Lower lobe of right lung (tissue), 2 donors: ENCODE results near the gene TMEM156. TPM values are rescaled to one million over a fixed set of nuclear protein-coding genes. Genes with fewer than 3 reads are reported as not detected.

Experiments
- ATAC-seq, 2 donors: fragments of 200-7000 bp; cut with Tn5 transposase; one replicate each; pipeline ENCODE4 v1.9.1; 2020 to 2022; ENCODE audit warnings: mild to moderate bottlenecking in 2 of 2, moderate library complexity in 2 of 2
- DNase-seq: peaks from one replicate; pipeline ENCODE4 v3.0.0-alpha.2; 2020
- H3K27ac ChIP-seq: fragments of 200-600 bp; one replicate; pipeline ENCODE4 v1.8.0; 2022
- H3K27me3 ChIP-seq: fragments of 200-600 bp; one replicate; pipeline ENCODE4 v1.8.0; 2022; ENCODE audit warnings: low read depth
- H3K36me3 ChIP-seq: fragments of 200-600 bp; one replicate; pipeline ENCODE4 v1.8.0; 2022; ENCODE audit warnings: mild to moderate bottlenecking
- H3K4me1 ChIP-seq: fragments of 200-600 bp; one replicate; pipeline ENCODE4 v1.8.0; 2022
- H3K4me3 ChIP-seq: fragments of 200-600 bp; one replicate; pipeline ENCODE4 v1.8.0; 2022; ENCODE audit warnings: mild to moderate bottlenecking
- H3K9me3 ChIP-seq: fragments of 200-600 bp; one replicate; pipeline ENCODE4 v1.8.0; 2022
- CTCF ChIP-seq: fragments of 200-600 bp; IDR thresholded peaks from one replicate; pipeline ENCODE4 v1.8.0; 2022; ENCODE audit warnings: antibody characterized with exemption, mild to moderate bottlenecking
- intact Hi-C: fragments of 100-400 bp; cut with DNase I; formaldehyde crosslinking; loops from one replicate; pipeline ENCODE4 v1.11.0; 2022
- total RNA-seq: library from RNA; stranded (reverse); fragmentation: NEBNext Ultra II Directional; extraction: Animal tissue kit (Norgen Biotek cat#: 25700); gene quantifications from one replicate; pipeline ENCODE4 v1.2.1, GENCODE V29; 2021
- donor health status: DM: no; HTN: yes; CAD: no; lungs with severe emphysema.

The TMEM156 gene
- total RNA-seq, 1 donor from 2014 or later = 0.62 TPM

GRCh38 chr4:39048311-39048710 lies 16.1 kb upstream of the TMEM156 start:
- Histone ChIP-seq H3K27me3 (no peaks in the 10 kb centered on the region), H3K27ac (no peak overlapping the region), H3K9me3 (no peaks in the 10 kb centered on the region), H3K4me1 (peaks cover 40% of the 10 kb centered on the region), H3K36me3 (no peaks in the 10 kb centered on the region), H3K4me3 (no peak overlapping the region)
- ATAC-seq = no peak
- no peak for TF ChIP-seq CTCF
- intact Hi-C loops = no loop called here
- no peak for DNase-seq

- Histone ChIP-seq H3K27me3 (no peaks in the 10 kb centered on the region), H3K36me3 (no peaks in the 10 kb centered on the region), H3K4me3 (no peak overlapping the region), H3K4me1 (peaks cover 47% of the 10 kb centered on the region), H3K27ac (peak overlapping the region; percentile 4), H3K9me3 (no peaks in the 10 kb centered on the region)
- DNase-seq (no peak), ATAC-seq (no peak)
- intact Hi-C loops = no loop called here
- TF ChIP-seq CTCF = no peak
Measured at GRCh38 chr4:39047681-39048080, 15.5 kb upstream of the TMEM156 start.

GRCh38 chr4:39046249-39046648 lies 14.0 kb upstream of the TMEM156 start:
- Histone ChIP-seq H3K4me3 (peak overlapping the region; percentile 66), H3K27ac (no peak overlapping the region), H3K27me3 (no peaks in the 10 kb centered on the region), H3K36me3 (no peaks in the 10 kb centered on the region), H3K9me3 (no peaks in the 10 kb centered on the region), H3K4me1 (peaks cover 51% of the 10 kb centered on the region)
- intact Hi-C loops = no loop called here
- no peak for ATAC-seq
- DNase-seq = peak; percentile 49
- no peak for TF ChIP-seq CTCF

- Histone ChIP-seq H3K36me3 (no peaks in the 10 kb centered on the region), H3K4me1 (peaks cover 51% of the 10 kb centered on the region), H3K27me3 (no peaks in the 10 kb centered on the region), H3K27ac (peak overlapping the region; percentile 88), H3K9me3 (no peaks in the 10 kb centered on the region), H3K4me3 (peak overlapping the region; percentile 66)
- ATAC-seq (no peak), DNase-seq (no peak)
- intact Hi-C loops = no loop called here
- TF ChIP-seq CTCF = no peak
Measured at GRCh38 chr4:39045827-39046221, 13.6 kb upstream of the TMEM156 start.

- TF ChIP-seq CTCF = no peak
- H3K36me3 ChIP-seq = no peaks in the 10 kb centered on the region
- H3K27ac ChIP-seq = peak overlapping the region; percentile 88
- ATAC-seq (peak in 1 of 2 donors; percentile 37), DNase-seq (peak; percentile 69)
- peaks cover 51% of the 10 kb centered on the region for H3K4me1 ChIP-seq
- peak overlapping the region; percentile 66 for H3K4me3 ChIP-seq
- H3K27me3 ChIP-seq = no peaks in the 10 kb centered on the region
- H3K9me3 ChIP-seq = no peaks in the 10 kb centered on the region
- intact Hi-C loops = no loop called here
Measured at GRCh38 chr4:39044956-39045826, 13.0 kb upstream of the TMEM156 start.
